GM23338 (cell line): Measurements from ENCODE around the gene PLEK. TPM values are rescaled to one million over a fixed set of nuclear protein-coding genes. Genes with fewer than 3 reads are reported as not detected.
A peak's percentile ranks its signal among the peaks of the same experiment; 100 is the strongest.
"Not testable (repeated sequence)": the region's sequence is repeated elsewhere in the genome, so short reads cannot be mapped to it uniquely, and the experiment has no call there.

Experiments
- ATAC-seq: fragments of 200-7000 bp; cut with Tn5 transposase; 3 replicates; pipeline ENCODE4 v1.9.1; 2020
- DNase-seq: peaks from one replicate; pipeline ENCODE4 v3.0.0-alpha.2; 2015; ENCODE audit warnings: low spot score
- H2AFZ ChIP-seq: fragments of 200-600 bp; sonication (generic); 2 replicates; pipeline ENCODE4 v1.8.0; 2016; ENCODE audit warnings: antibody characterized with exemption, mild to moderate bottlenecking, moderate library complexity
- H3F3A ChIP-seq: fragments of 200-600 bp; sonication (generic); replicated peaks from 2 replicates; pipeline ENCODE4 v1.8.0; 2017; ENCODE audit warnings: antibody characterized with exemption, mixed run types, low read depth
- H3K27ac ChIP-seq: fragments of 200-600 bp; sonication (generic); 2 replicates; pipeline ENCODE4 v1.6.1; 2016; ENCODE audit warnings: low read depth
- H3K27me3 ChIP-seq: fragments of 200-600 bp; sonication (generic); 2 replicates; pipeline ENCODE4 v1.8.0; 2016; ENCODE audit warnings: mild to moderate bottlenecking, mixed run types, moderate library complexity; ENCODE audit not compliant: insufficient read depth
- H3K36me3 ChIP-seq: fragments of 200-600 bp; sonication (generic); 2 replicates; pipeline ENCODE4 v1.8.0; 2016; ENCODE audit warnings: mild to moderate bottlenecking; ENCODE audit not compliant: insufficient read depth
- H3K4me1 ChIP-seq: fragments of 200-600 bp; sonication (generic); 2 replicates; pipeline ENCODE4 v1.8.0; 2016; ENCODE audit warnings: mild to moderate bottlenecking, moderate library complexity; ENCODE audit not compliant: insufficient read depth
- H3K4me2 ChIP-seq: fragments of 200-600 bp; sonication (generic); 2 replicates; pipeline ENCODE4 v1.7.1; 2017; ENCODE audit warnings: mixed run types
- H3K4me3 ChIP-seq: fragments of 200-600 bp; sonication (generic); 2 replicates; pipeline ENCODE4 v1.6.1; 2016; ENCODE audit warnings: mixed run types
- H3K79me2 ChIP-seq: fragments of 200-600 bp; sonication (generic); replicated peaks from 2 replicates; pipeline ENCODE4 v1.8.0; 2017; ENCODE audit warnings: mild to moderate bottlenecking; ENCODE audit not compliant: insufficient read depth
- H3K9me2 ChIP-seq: fragments of 200-600 bp; sonication (generic); 2 replicates; pipeline ENCODE4 v1.8.0; 2017; ENCODE audit not compliant: insufficient read depth
- H4K20me1 ChIP-seq: fragments of 200-600 bp; sonication (generic); replicated peaks from 2 replicates; pipeline ENCODE4 v1.8.0; 2017; ENCODE audit warnings: mild to moderate bottlenecking; ENCODE audit not compliant: insufficient read depth
- H3K27ac Mint-ChIP-seq: 2 replicates; pipeline ENCODE4 v1.8.0; 2020; ENCODE audit warnings: inconsistent platforms, mild to moderate bottlenecking, moderate library complexity, mixed read lengths
- H3K27me3 Mint-ChIP-seq: 3 replicates; pipeline ENCODE4 v1.8.0; 2022; ENCODE audit warnings: low read depth, mild to moderate bottlenecking, moderate library complexity, mixed read lengths, inconsistent platforms; ENCODE audit not compliant: insufficient read depth, poor library complexity
- H3K36me3 Mint-ChIP-seq: 3 replicates; pipeline ENCODE4 v1.8.0; 2021; ENCODE audit warnings: low read depth, mild to moderate bottlenecking, inconsistent platforms, moderate library complexity, mixed read lengths
- H3K4me1 Mint-ChIP-seq: 3 replicates; pipeline ENCODE4 v1.8.0; 2020; ENCODE audit warnings: mild to moderate bottlenecking, inconsistent platforms, mixed read lengths
- H3K4me3 Mint-ChIP-seq: 3 replicates; pipeline ENCODE4 v1.8.0; 2021; ENCODE audit warnings: moderate library complexity, mild to moderate bottlenecking, inconsistent platforms, mixed read lengths
- H3K9me3 Mint-ChIP-seq: 3 replicates; pipeline ENCODE4 v1.8.0; 2020; ENCODE audit warnings: moderate library complexity, mild to moderate bottlenecking, inconsistent platforms, mixed read lengths
- CREB1 ChIP-seq: fragments of 250-450 bp; sonication (Bioruptor Pico); IDR thresholded peaks from 2 replicates; pipeline ENCODE4 v1.5.0; 2020; ENCODE audit warnings: low read depth, mild to moderate bottlenecking, moderate library complexity
- ETS1 ChIP-seq: IDR thresholded peaks from 2 replicates; pipeline ENCODE4 v1.6.1; 2016; ENCODE audit warnings: antibody characterized with exemption
- EZH2 ChIP-seq: fragments of 200-600 bp; sonication (generic); IDR thresholded peaks from one replicate; pipeline ENCODE4 v1.8.0; 2017; ENCODE audit warnings: antibody characterized with exemption, mild to moderate bottlenecking, low read depth; ENCODE audit not compliant: unreplicated experiment
- EZH2phosphoT487 ChIP-seq: fragments of 200-600 bp; sonication (generic); IDR thresholded peaks from one replicate; pipeline ENCODE4 v1.8.1; 2018; ENCODE audit warnings: antibody characterized with exemption; ENCODE audit not compliant: unreplicated experiment
- JUNB ChIP-seq: IDR thresholded peaks from one replicate; pipeline ENCODE4 v1.6.1; 2016; ENCODE audit warnings: antibody characterized with exemption; ENCODE audit not compliant: unreplicated experiment
- NANOG ChIP-seq: IDR thresholded peaks from 2 replicates; pipeline ENCODE4 v1.6.1; 2016; ENCODE audit warnings: antibody characterized with exemption, borderline replicate concordance
- POLR2AphosphoS5 ChIP-seq: IDR thresholded peaks from 2 replicates; pipeline ENCODE4 v1.6.1; 2016; ENCODE audit warnings: antibody characterized with exemption, low read depth
- REST ChIP-seq: IDR thresholded peaks from one replicate; pipeline ENCODE4 v1.6.1; 2018; ENCODE audit warnings: antibody characterized with exemption; ENCODE audit not compliant: unreplicated experiment
- STAT1 ChIP-seq: IDR thresholded peaks from one replicate; pipeline ENCODE4 v1.6.1; 2016; ENCODE audit warnings: antibody characterized with exemption; ENCODE audit not compliant: unreplicated experiment
- ZNF114 ChIP-seq: fragments of 250-450 bp; sonication (Bioruptor Pico); IDR thresholded peaks from 2 replicates; pipeline ENCODE4 v1.5.0; 2020; ENCODE audit warnings: mild to moderate bottlenecking, moderate library complexity
- ZNF331 ChIP-seq: fragments of 250-450 bp; sonication (Bioruptor Pico); IDR thresholded peaks from 2 replicates; pipeline ENCODE4 v1.5.0; 2020; ENCODE audit warnings: low read depth, mild to moderate bottlenecking, moderate library complexity
- polyA plus RNA-seq: library from polyadenylated mRNA; unstranded; fragments of >200 nt; fragmentation: Nextera tagmentation; extraction: Ambion mirVana; gene quantifications from 2 replicates; pipeline ENCODE4 v1.2.1, GENCODE V29; 2016
- total RNA-seq: library from RNA; depleted of rRNA; stranded (reverse); fragments of >200 nt; shearing (Covaris generic); gene quantifications from 2 replicates; pipeline ENCODE4 v1.2.3, GENCODE V29; 2014

The PLEK gene
- total and polyA plus RNA-seq, 2 experiments from 2014 or later: 0.06 TPM; not detected in 1

DNA sequence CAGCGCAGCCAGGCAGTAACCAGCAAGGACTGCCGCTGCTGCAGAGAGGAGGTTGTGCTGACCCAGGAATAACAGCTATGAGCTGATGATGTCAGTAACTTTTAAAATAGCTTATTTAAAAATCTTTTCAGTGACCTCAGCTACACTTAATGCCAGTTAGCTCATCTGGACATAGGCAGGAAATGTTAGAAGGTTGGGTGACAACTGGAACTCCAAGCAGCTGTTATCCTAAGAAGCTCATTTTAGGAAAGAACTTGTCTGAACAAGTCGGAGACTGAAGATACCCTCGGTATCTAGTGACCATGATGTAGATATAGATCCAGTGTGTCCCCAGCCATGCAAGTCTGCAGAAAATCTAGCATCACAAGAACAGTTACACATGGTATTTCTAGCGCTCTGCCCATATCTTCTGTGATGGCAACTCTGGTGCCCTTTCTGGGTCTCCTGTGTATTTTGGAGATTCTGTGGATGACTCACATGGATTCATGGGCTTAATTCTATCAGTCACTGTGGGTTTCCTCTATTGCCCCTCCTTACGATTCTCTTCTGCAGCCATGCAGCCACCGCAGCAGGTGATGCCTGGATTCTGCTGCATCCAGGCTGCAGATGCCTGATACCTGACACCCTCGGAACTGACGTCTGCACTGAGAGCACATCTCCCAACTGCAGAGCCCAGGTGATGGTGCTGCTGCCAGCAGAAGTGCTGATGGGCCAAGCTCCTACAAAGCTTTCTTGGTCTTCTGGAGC is 19.8 kb upstream of the PLEK start:
- Mint-ChIP-seq H3K4me1 (peaks cover 7% of the 10 kb centered on the region; the same call in 1 of the 3 replicates), H3K27ac (no peak overlapping the region), H3K4me3 (no peak overlapping the region), H3K36me3 (no peaks in the 10 kb centered on the region), H3K9me3 (no peaks in the 10 kb centered on the region), H3K27me3 (no peaks in the 10 kb centered on the region)
- H3K9me2 ChIP-seq: no peaks in the 10 kb centered on the region
- no peak for TF ChIP-seq NANOG
- TF ChIP-seq EZH2phosphoT487: no peak
- TF ChIP-seq ZNF331 (CRISPR knock-in tag): no peak
- TF ChIP-seq ZNF114 (CRISPR knock-in tag): no peak
- TF ChIP-seq CREB1 (CRISPR knock-in tag): no peak
- no peak for TF ChIP-seq STAT1
- no peak for TF ChIP-seq REST
- H3K27ac ChIP-seq: no peak overlapping the region
- H4K20me1 ChIP-seq: no peaks in the 10 kb centered on the region; the same call in 1 of the 2 replicates
- H3F3A ChIP-seq: no peaks in the 10 kb centered on the region
- ATAC-seq: no peak; the same call in 2 of the 3 replicates
- no peaks in the 10 kb centered on the region for H3K36me3 ChIP-seq
- H3K4me1 ChIP-seq: no peaks in the 10 kb centered on the region
- no peak for DNase-seq
- H3K4me3 ChIP-seq: no peak overlapping the region
- peak overlapping the region; percentile 74 for H2AFZ ChIP-seq
- H3K27me3 ChIP-seq: no peaks in the 10 kb centered on the region
- H3K4me2 ChIP-seq: no peak overlapping the region
- H3K79me2 ChIP-seq: no peaks in the 10 kb centered on the region

DNA sequence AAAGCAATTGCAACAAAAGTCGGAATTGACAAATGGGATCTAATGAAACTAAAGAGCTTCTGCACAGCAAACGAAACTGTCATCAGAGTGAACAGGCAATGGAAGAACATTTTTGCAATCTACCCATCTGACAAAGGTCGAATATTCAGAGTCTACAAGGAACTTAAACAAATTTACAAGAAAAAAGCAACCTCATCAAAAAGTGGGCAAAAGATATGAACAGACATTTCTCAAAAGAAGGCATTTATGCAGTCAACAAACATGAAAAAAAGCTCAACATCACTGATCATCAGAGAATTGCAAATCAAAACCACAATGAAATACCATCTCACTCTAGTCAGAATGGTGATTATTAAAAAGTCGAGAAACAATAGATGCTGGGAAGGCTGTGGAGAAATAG is 16.0 kb upstream of the PLEK start:
- H3K9me2 ChIP-seq, DNase-seq, H4K20me1 ChIP-seq, H3K79me2 ChIP-seq, H3K27me3 ChIP-seq, H2AFZ ChIP-seq, H3K4me3 ChIP-seq, H3K27me3 Mint-ChIP-seq, H3F3A ChIP-seq, H3K36me3 Mint-ChIP-seq, H3K36me3 ChIP-seq, H3K4me1 ChIP-seq, H3K27ac Mint-ChIP-seq, H3K9me3 Mint-ChIP-seq, H3K4me2 ChIP-seq, H3K27ac ChIP-seq, H3K4me1 Mint-ChIP-seq, H3K4me3 Mint-ChIP-seq, ATAC-seq: not testable (repeated sequence)

DNA sequence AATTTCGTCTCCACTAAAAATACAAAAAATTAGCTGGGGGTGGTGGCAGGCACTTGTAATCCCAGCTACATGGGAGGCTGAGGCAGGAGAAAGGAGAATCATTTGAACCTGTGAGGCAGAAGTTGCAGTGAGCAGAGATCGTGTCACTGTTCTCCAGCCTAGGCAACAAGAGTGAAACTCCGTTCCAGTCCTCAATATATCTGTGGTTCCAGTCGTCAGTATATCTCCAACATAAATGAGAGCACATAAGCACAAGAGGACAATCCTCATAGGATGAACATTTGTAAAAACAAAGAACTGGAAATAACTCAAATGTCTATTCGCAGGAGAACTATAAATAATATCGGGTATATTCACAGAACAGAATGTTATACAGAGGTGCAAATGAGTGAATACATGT is 13.1 kb upstream of the PLEK start:
- Histone ChIP-seq H2AFZ (no peak overlapping the region), H3K4me2 (no peak overlapping the region), H3K27me3 (no peaks in the 10 kb centered on the region), H3K79me2 (no peaks in the 10 kb centered on the region), H3K36me3 (no peaks in the 10 kb centered on the region), H3K4me1 (no peaks in the 10 kb centered on the region), H3K9me2 (no peaks in the 10 kb centered on the region), H3K27ac (no peak overlapping the region), H3F3A (no peaks in the 10 kb centered on the region), H4K20me1 (no peaks in the 10 kb centered on the region), H3K4me3 (no peak overlapping the region)
- Mint-ChIP-seq H3K4me3 (no peak overlapping the region), H3K9me3 (no peaks in the 10 kb centered on the region), H3K27ac (no peak overlapping the region), H3K36me3 (no peaks in the 10 kb centered on the region), H3K27me3 (no peaks in the 10 kb centered on the region), H3K4me1 (no peaks in the 10 kb centered on the region)
- ATAC-seq (no peak), DNase-seq (no peak)
- TF ChIP-seq POLR2AphosphoS5 (no peak), NANOG (no peak), JUNB (no peak), EZH2 (no peak), ETS1 (no peak)
